Keratinocyte (primary cell): ENCODE data around the gene ERI2. TPM values are rescaled to one million over a fixed set of nuclear protein-coding genes. Genes with fewer than 3 reads are reported as not detected.
"Not testable (repeated sequence)": the region's sequence is repeated elsewhere in the genome, so short reads cannot be mapped to it uniquely, and the experiment has no call there.

ENCODE experiments used
- DNase-seq: peaks from one replicate; pipeline ENCODE4 v3.0.0-alpha.2; 2011; ENCODE audit warnings: low read depth, missing footprints, low spot score
- FAIRE-seq: peaks from 2 replicates; lab custom pipeline; 2011; peaks lifted over from hg19 to GRCh38; lab: Jason Lieb, UNC
- H2AFZ ChIP-seq: 2 replicates; pipeline ENCODE4 v1.6.0; 2012; ENCODE audit warnings: low read length, control low read depth, inconsistent platforms; ENCODE audit not compliant: control insufficient read depth
- H3K27ac ChIP-seq: 2 replicates; pipeline ENCODE4 v1.5.1; 2011; ENCODE audit warnings: low read length; ENCODE audit not compliant: control insufficient read depth, insufficient read depth
- H3K27me3 ChIP-seq: 3 replicates; pipeline ENCODE4 v1.6.0; 2011; ENCODE audit warnings: low read length; ENCODE audit not compliant: control insufficient read depth, insufficient read depth; ENCODE audit errors: extremely low read depth
- H3K36me3 ChIP-seq, 2 experiments: 2 replicates in 1 of 2; 3 replicates in 1 of 2; pipeline ENCODE4 v1.5.1; 2011; ENCODE audit warnings: low read length in 2 of 2, mild to moderate bottlenecking in 1 of 2; ENCODE audit not compliant: control insufficient read depth in 2 of 2, insufficient read depth in 2 of 2; ENCODE audit errors: extremely low read depth in 1 of 2
- H3K4me1 ChIP-seq: 3 replicates; pipeline ENCODE4 v1.5.1; 2011; ENCODE audit warnings: low read length; ENCODE audit not compliant: control insufficient read depth, insufficient read depth; ENCODE audit errors: extremely low read depth
- H3K4me2 ChIP-seq: 3 replicates; pipeline ENCODE4 v1.6.0; 2011; ENCODE audit warnings: low read depth, low read length; ENCODE audit not compliant: control insufficient read depth, insufficient read depth; ENCODE audit errors: extremely low read depth
- H3K4me3 ChIP-seq, 3 experiments: fragments of 200-600 bp in 1 of 3; sonication (generic) in 1 of 3; 2 replicates in 2 of 3; 3 replicates in 1 of 3; pipeline ENCODE4 v1.5.1; 2011 to 2016; ENCODE audit warnings: low read length in 3 of 3, mild to moderate bottlenecking in 3 of 3, control low read depth in 2 of 3, inconsistent platforms in 1 of 3, low read depth in 1 of 3, mixed read lengths in 1 of 3, mixed run types in 1 of 3, moderate library complexity in 1 of 3; ENCODE audit not compliant: control insufficient read depth in 2 of 3, insufficient read depth in 2 of 3; ENCODE audit errors: extremely low read depth in 1 of 3
- H3K79me2 ChIP-seq: 2 replicates; pipeline ENCODE4 v1.6.0; 2012; ENCODE audit warnings: low read length; ENCODE audit not compliant: control insufficient read depth, insufficient read depth
- H3K9ac ChIP-seq: 3 replicates; pipeline ENCODE4 v1.6.0; 2011; ENCODE audit warnings: low read length; ENCODE audit not compliant: control insufficient read depth, insufficient read depth; ENCODE audit errors: extremely low read depth
- H3K9me1 ChIP-seq: 3 replicates; pipeline ENCODE4 v1.6.0; 2011; ENCODE audit warnings: low read length; ENCODE audit not compliant: control insufficient read depth, insufficient read depth; ENCODE audit errors: extremely low read depth
- H3K9me3 ChIP-seq: 2 replicates; pipeline ENCODE4 v1.5.1; 2012; ENCODE audit warnings: low read depth, low read length; ENCODE audit not compliant: control insufficient read depth
- H4K20me1 ChIP-seq: 3 replicates; pipeline ENCODE4 v1.6.0; 2011; ENCODE audit warnings: low read length; ENCODE audit not compliant: control insufficient read depth, insufficient read depth; ENCODE audit errors: extremely low read depth
- EZH2 ChIP-seq: IDR thresholded peaks from one replicate; pipeline ENCODE4 v1.6.1; 2012; ENCODE audit warnings: inconsistent platforms, mild to moderate bottlenecking, low read length, moderate library complexity
- dilution Hi-C: fragments of 300-500 bp; cut with MboI; formaldehyde crosslinking; loops from one replicate; pipeline ENCODE4 v1.7.0; 2020; ENCODE audit warnings: low sequenced_read_pairs; ENCODE audit not compliant: extremely low pct_ligation_motif_present
- polyA plus RNA-seq, 5 experiments: library from polyadenylated mRNA; depleted of rRNA in 3 of 5; stranded (reverse) in 3 of 5; stranded (forward) in 1 of 5; unstranded in 1 of 5; fragments of >200 nt; gene quantifications; 1 replicate in 1 of 5; 2 replicates in 3 of 5; 3 replicates in 1 of 5; pipeline versions ENCODE4 v1.2.1 to v1.2.3, GENCODE V29; 2011 to 2012; ENCODE audit warnings: missing spikeins in 2 of 5, low read depth in 1 of 5, low replicate concordance in 1 of 5
- TF ChIP-seq, protein P1 (sequence below), 3 experiments: IDR thresholded peaks in 1 of 3; conservative IDR thresholded peaks in 1 of 3; optimal IDR thresholded peaks in 1 of 3; 2 replicates in 2 of 3; 3 replicates in 1 of 3; pipeline versions ENCODE3 to v1.5.1; 2011; ENCODE audit warnings: low read length in 3 of 3, mild to moderate bottlenecking in 3 of 3, moderate library complexity in 2 of 3, control low read depth in 1 of 3, inconsistent platforms in 1 of 3; ENCODE audit not compliant: insufficient read depth in 2 of 3; ENCODE audit errors: extremely low read depth in 1 of 3

Gene ERI2
- polyA plus RNA-seq, 1 donor (not counting 4 experiments of a cell fraction or from before 2014, with no cell fraction given), result 19.5 TPM

DNA sequence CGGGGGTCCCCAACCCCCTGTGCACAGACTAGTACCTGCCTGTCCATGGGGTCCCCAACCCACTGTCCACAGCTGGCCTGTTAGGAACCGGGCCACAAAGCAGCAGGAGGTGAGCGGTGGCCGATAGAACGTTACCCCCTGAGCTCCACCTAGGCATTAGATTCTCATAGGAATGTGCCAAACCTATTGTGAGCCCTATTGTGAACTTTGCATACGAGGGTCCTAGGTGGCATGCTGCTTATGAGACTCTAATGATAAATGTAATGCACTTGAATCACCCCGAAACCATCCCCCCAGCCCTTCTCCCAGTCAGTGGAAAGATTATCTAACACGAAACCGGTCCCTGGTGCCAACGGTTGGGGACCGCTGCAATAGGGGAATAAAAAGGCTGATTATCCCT, 1.6 kb upstream of the ERI2 start:
- FAIRE-seq (no peak), DNase-seq (no peak)
- Histone ChIP-seq H3K4me2 (peak overlapping the region; percentile 88), H2AFZ (no peak overlapping the region), H3K79me2 (peaks cover 2% of the 10 kb centered on the region), H3K4me1 (peaks cover 7% of the 10 kb centered on the region), H3K27me3 (no peaks in the 10 kb centered on the region), H3K9ac (no peak overlapping the region), H3K9me3 (no peaks in the 10 kb centered on the region), H3K9me1 (no peaks in the 10 kb centered on the region), H3K27ac (no peak overlapping the region), H3K36me3 (peaks cover 0 to 4% of the 10 kb centered on the region in 2 experiments), H3K4me3 (no peak overlapping the region), H4K20me1 (no peaks in the 10 kb centered on the region)
- no peak for TF ChIP-seq EZH2
- TF ChIP-seq, protein P1, sequence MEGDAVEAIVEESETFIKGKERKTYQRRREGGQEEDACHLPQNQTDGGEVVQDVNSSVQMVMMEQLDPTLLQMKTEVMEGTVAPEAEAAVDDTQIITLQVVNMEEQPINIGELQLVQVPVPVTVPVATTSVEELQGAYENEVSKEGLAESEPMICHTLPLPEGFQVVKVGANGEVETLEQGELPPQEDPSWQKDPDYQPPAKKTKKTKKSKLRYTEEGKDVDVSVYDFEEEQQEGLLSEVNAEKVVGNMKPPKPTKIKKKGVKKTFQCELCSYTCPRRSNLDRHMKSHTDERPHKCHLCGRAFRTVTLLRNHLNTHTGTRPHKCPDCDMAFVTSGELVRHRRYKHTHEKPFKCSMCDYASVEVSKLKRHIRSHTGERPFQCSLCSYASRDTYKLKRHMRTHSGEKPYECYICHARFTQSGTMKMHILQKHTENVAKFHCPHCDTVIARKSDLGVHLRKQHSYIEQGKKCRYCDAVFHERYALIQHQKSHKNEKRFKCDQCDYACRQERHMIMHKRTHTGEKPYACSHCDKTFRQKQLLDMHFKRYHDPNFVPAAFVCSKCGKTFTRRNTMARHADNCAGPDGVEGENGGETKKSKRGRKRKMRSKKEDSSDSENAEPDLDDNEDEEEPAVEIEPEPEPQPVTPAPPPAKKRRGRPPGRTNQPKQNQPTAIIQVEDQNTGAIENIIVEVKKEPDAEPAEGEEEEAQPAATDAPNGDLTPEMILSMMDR (optimal IDR thresholded peaks at IDR 0.05 in 1 of 3, IDR thresholded peaks at IDR 0.05 in 1 of 3, conservative IDR thresholded peaks at IDR 0.05 in 1 of 3; ENCODE audit: extremely low read depth in 1 of 3, insufficient read depth in 2 of 3, low read length in 3 of 3), result no peak
- dilution Hi-C loops, result no loop called here

DNA sequence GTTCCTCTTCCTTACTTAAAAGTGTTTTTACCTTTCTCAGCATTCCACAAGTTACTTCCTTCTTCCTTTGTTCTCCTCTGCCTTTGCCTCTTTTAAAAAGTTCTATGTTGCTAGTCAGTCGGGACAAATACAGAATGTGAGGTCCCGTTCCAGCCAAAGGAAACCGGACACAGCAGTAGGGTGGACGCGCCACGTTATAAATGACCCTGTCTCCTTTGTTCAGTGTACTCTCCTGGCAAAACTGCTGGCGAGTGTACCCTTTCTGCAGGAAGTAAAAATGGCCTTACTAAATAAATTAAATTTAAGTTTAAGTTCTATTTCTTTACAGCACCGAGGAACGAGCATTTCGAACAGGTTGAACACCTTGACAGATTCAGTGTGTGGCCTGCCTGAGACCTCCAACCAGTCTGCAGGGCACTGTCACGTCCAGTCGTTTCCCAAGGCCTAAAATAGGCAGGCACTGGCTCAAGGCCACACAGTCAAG, 546 bp downstream of the ERI2 start:
- Histone ChIP-seq H3K4me3 (peak overlapping the region; percentile 86 to 95 (median 93)), H3K4me2 (peak overlapping the region; percentile 88), H3K9ac (peak overlapping the region; percentile 89), H3K27ac (peak overlapping the region; percentile 89), H2AFZ (peak overlapping the region; percentile 96)
- FAIRE-seq, DNase-seq, H3K36me3 ChIP-seq, H3K27me3 ChIP-seq, H3K79me2 ChIP-seq, dilution Hi-C loops, H3K9me3 ChIP-seq, H4K20me1 ChIP-seq, H3K4me1 ChIP-seq, H3K9me1 ChIP-seq: not testable (repeated sequence)

DNA sequence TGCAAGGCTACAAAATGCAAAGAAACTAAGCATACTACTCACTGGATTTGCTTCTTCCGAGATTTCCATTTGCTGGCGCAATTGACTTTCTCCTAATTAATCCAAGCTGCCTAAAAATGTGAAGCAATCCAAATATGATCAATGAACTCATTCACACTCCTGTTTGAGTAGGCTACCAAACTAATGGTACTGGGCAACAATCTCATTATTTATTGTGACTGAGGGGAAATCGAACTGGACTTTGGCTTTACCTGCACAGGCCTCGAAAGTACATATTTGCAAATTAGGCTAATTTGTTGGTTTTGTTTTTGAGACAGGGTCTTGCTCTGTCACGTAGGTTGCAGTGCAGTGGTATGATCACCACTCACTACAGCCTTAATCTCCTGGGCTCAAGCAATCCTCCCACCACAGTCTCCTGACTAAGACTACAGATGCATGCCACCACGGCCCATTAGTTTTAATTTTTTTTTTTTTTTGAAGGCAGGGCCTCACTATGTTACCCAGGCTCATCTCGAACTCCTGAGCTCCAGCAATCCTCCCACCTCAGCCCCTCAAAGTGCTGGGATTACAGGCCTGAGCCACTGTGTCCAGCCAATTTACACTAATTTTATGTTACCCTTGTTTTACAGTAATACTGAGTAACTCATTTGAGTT, 2.6 kb downstream of the ERI2 start:
- no peak for TF ChIP-seq EZH2
- TF ChIP-seq, protein P1 (optimal IDR thresholded peaks at IDR 0.05 in 1 of 3, IDR thresholded peaks at IDR 0.05 in 1 of 3, conservative IDR thresholded peaks at IDR 0.05 in 1 of 3; ENCODE audit: extremely low read depth in 1 of 3, insufficient read depth in 2 of 3, low read length in 3 of 3), result no peak

More for the DNA sequence above, 2.6 kb downstream of the ERI2 start:
- no peak overlapping the region for H3K4me3 ChIP-seq
- H3K4me1 ChIP-seq, result peaks cover 7% of the 10 kb centered on the region
- H3K4me2 ChIP-seq, result no peak overlapping the region
- no peaks in the 10 kb centered on the region for H3K27me3 ChIP-seq
- no peaks in the 10 kb centered on the region for H3K9me1 ChIP-seq
- H3K79me2 ChIP-seq, result peaks cover 2% of the 10 kb centered on the region
- DNase-seq (no peak), FAIRE-seq (no peak)
- H3K9me3 ChIP-seq, result no peaks in the 10 kb centered on the region
- no peak overlapping the region for H3K27ac ChIP-seq
- H3K9ac ChIP-seq, result no peak overlapping the region
- dilution Hi-C loops, result no loop called here
- no peaks in the 10 kb centered on the region for H3K36me3 ChIP-seq
- no peaks in the 10 kb centered on the region for H4K20me1 ChIP-seq
- H2AFZ ChIP-seq, result no peak overlapping the region
